IMR-90 (cell line): ENCODE measurements around the gene TRUB2. TPM values are rescaled to one million over a fixed set of nuclear protein-coding genes. Genes with fewer than 3 reads are reported as not detected.
A peak's percentile ranks its signal among the peaks of the same experiment; 100 is the strongest.

Source experiments
- ATAC-seq: fragments of 200-7000 bp; cut with Tn5 transposase; 2 replicates; pipeline ENCODE4 v1.9.1; 2020; ENCODE audit warnings: low read depth, mild to moderate bottlenecking, moderate library complexity
- BruUV-seq: library from RNA; stranded (reverse); fragments of 400-500 nt; replicated peaks from 2 replicates; lab custom pipeline; 2021; lab: Mats Ljungman, UMichigan
- CTCF ChIA-PET: fragments of 300-600 bp; formaldehyde crosslinking; extraction: SDS; loops from one replicate; lab custom pipeline; 2021; ENCODE audit warnings: antibody characterized with exemption; lab: Yijun Ruan, JAX
- POLR2A ChIA-PET: fragments of 300-600 bp; sonication (Branson Sonifier 250); formaldehyde crosslinking; loops from one replicate; lab custom pipeline; 2022; ENCODE audit warnings: antibody characterized with exemption; ENCODE audit not compliant: unreplicated experiment; lab: Charles Lee
- DNase-seq: peaks from one replicate; pipeline ENCODE4 v3.0.0; 2013
- H2AFZ ChIP-seq: replicated peaks from 2 replicates; pipeline ENCODE3; 2013; ENCODE audit warnings: low read length, mild to moderate bottlenecking; ENCODE audit not compliant: poor library complexity
- H2AK5ac ChIP-seq: 2 replicates; pipeline ENCODE4 v1.6.1; 2013; ENCODE audit warnings: low read depth, low read length, inconsistent platforms
- H2AK9ac ChIP-seq: replicated peaks from 2 replicates; pipeline ENCODE3; 2013; ENCODE audit warnings: mild to moderate bottlenecking, low read depth, low read length, moderate library complexity; ENCODE audit not compliant: poor library complexity
- H2BK120ac ChIP-seq: 2 replicates; pipeline ENCODE4 v1.6.1; 2013; ENCODE audit warnings: low read depth, low read length, inconsistent platforms
- H2BK15ac ChIP-seq: 3 replicates; pipeline ENCODE4 v1.6.1; 2013; ENCODE audit warnings: low read depth, low read length, inconsistent platforms
- H2BK20ac ChIP-seq: 2 replicates; pipeline ENCODE4 v1.6.1; 2013; ENCODE audit warnings: low read depth, mild to moderate bottlenecking, inconsistent platforms, low read length, moderate library complexity
- H2BK5ac ChIP-seq: 2 replicates; pipeline ENCODE4 v1.6.1; 2013; ENCODE audit warnings: mild to moderate bottlenecking, low read depth, low read length, inconsistent platforms; ENCODE audit not compliant: poor library complexity, severe bottlenecking
- H3K14ac ChIP-seq: replicated peaks from 2 replicates; pipeline ENCODE4 v1.6.1; 2013; ENCODE audit warnings: low read depth, low read length, inconsistent platforms
- H3K18ac ChIP-seq: 2 replicates; pipeline ENCODE4 v1.6.1; 2013; ENCODE audit warnings: low read depth, low read length, control low read depth
- H3K23ac ChIP-seq: 2 replicates; pipeline ENCODE4 v1.6.1; 2013; ENCODE audit warnings: low read depth, low read length, inconsistent platforms
- H3K27ac ChIP-seq: 2 replicates; pipeline ENCODE4 v1.5.1; 2013; ENCODE audit warnings: mild to moderate bottlenecking, control low read depth, low read length; ENCODE audit not compliant: insufficient read depth
- H3K27me3 ChIP-seq: 2 replicates; pipeline ENCODE4 v1.6.1; 2013; ENCODE audit warnings: low read length; ENCODE audit not compliant: control insufficient read depth, insufficient read depth
- H3K36me3 ChIP-seq: 2 replicates; pipeline ENCODE4 v1.6.1; 2013; ENCODE audit warnings: low read length, mixed read lengths; ENCODE audit not compliant: control insufficient read depth, insufficient read depth
- H3K4ac ChIP-seq: 2 replicates; pipeline ENCODE4 v1.6.1; 2013; ENCODE audit warnings: low read depth, low read length, inconsistent platforms
- H3K4me1 ChIP-seq: 2 replicates; pipeline ENCODE4 v1.6.1; 2013; ENCODE audit warnings: low read length, mixed read lengths; ENCODE audit not compliant: control insufficient read depth, insufficient read depth
- H3K4me2 ChIP-seq: 2 replicates; pipeline ENCODE4 v1.6.1; 2013; ENCODE audit warnings: low read depth, mild to moderate bottlenecking, control low read depth, low read length, moderate library complexity
- H3K4me3 ChIP-seq: 2 replicates; pipeline ENCODE4 v1.5.1; 2013; ENCODE audit warnings: low read depth, mild to moderate bottlenecking, control low read depth, low read length, moderate library complexity; ENCODE audit not compliant: insufficient read depth
- H3K56ac ChIP-seq: 2 replicates; pipeline ENCODE4 v1.6.1; 2013; ENCODE audit warnings: low read length, inconsistent platforms; ENCODE audit not compliant: insufficient read depth; ENCODE audit errors: extremely low read depth
- H3K79me1 ChIP-seq, 2 experiments: 2 replicates each; pipeline ENCODE4 v1.6.1; 2013; ENCODE audit warnings: low read length in 2 of 2, inconsistent platforms in 1 of 2, low read depth in 1 of 2
- H3K9ac ChIP-seq: 2 replicates; pipeline ENCODE4 v1.6.1; 2013; ENCODE audit warnings: low read depth, low read length, control low read depth
- H3K9me1 ChIP-seq: 2 replicates; pipeline ENCODE4 v1.6.1; 2013; ENCODE audit warnings: low read length, inconsistent platforms; ENCODE audit not compliant: insufficient read depth
- H3K9me3 ChIP-seq: 2 replicates; pipeline ENCODE4 v1.6.1; 2013; ENCODE audit warnings: low read length; ENCODE audit not compliant: control insufficient read depth, insufficient read depth
- H4K20me1 ChIP-seq: 2 replicates; pipeline ENCODE4 v1.6.1; 2013; ENCODE audit warnings: low read length, inconsistent platforms; ENCODE audit not compliant: insufficient read depth
- H4K5ac ChIP-seq: 2 replicates; pipeline ENCODE4 v1.6.1; 2013; ENCODE audit warnings: mild to moderate bottlenecking, low read depth, low read length, control low read depth
- H4K8ac ChIP-seq, 2 experiments: 2 replicates each; pipeline ENCODE4 v1.6.1; 2013; ENCODE audit warnings: low read depth in 2 of 2, low read length in 2 of 2, control low read depth in 1 of 2, inconsistent platforms in 1 of 2
- H4K91ac ChIP-seq: 2 replicates; pipeline ENCODE4 v1.6.1; 2013; ENCODE audit warnings: low read depth, low read length, inconsistent platforms; ENCODE audit not compliant: insufficient read depth
- FOS ChIP-seq: fragments of 150-350 bp; IDR thresholded peaks from 2 replicates; pipeline ENCODE4 v1.6.1; 2016; ENCODE audit warnings: low read depth, low read length
- NFE2L2 ChIP-seq: fragments of 150-350 bp; IDR thresholded peaks from 2 replicates; pipeline ENCODE4 v1.6.1; 2016; ENCODE audit warnings: low read depth, mild to moderate bottlenecking, low read length
- WGBS, 2 experiments: methylation state at CpG; one replicate each; pipeline versions ENCODE4 v1.1.5 to v1.1.7; 2013; ENCODE audit warnings: missing lambda C conversion rate in 2 of 2; ENCODE audit not compliant: insufficient read length in 1 of 2; ENCODE audit errors: extremely low coverage in 2 of 2; 5-methylcytosine and 5-hydroxymethylcytosine counted together
- dilution Hi-C: fragments of 300-500 bp; cut with HindIII; formaldehyde crosslinking; loops from one replicate; pipeline ENCODE4 v1.14.3; 2018; ENCODE audit warnings: low sequenced_read_pairs; ENCODE audit not compliant: unreplicated experiment
- in situ Hi-C: fragments of 300-500 bp; cut with MboI; formaldehyde crosslinking; loops from 3 replicates; pipeline ENCODE4 v1.14.3; 2019; ENCODE audit warnings: low sequenced_read_pairs, inconsistent platforms, mixed read lengths
- intact Hi-C: fragments of 100-400 bp; cut with micrococcal nuclease; formaldehyde crosslinking; loops from 2 replicates; pipeline ENCODE4 v1.10.0; 2022
- polyA plus RNA-seq, 3 experiments: library from polyadenylated mRNA; depleted of rRNA; stranded (reverse); fragments of >200 nt; gene quantifications; 2 replicates each; pipeline ENCODE4 v1.2.3, GENCODE V29; 2012; ENCODE audit warnings: low replicate concordance in 1 of 3
- total RNA-seq: library from RNA; depleted of rRNA; stranded (reverse); fragments of >200 nt; gene quantifications from 2 replicates; pipeline ENCODE4 v1.2.3, GENCODE V29; 2012

TRUB2 gene
- total and polyA plus RNA-seq, 2 of the 4 experiments (the other 2 are of a cell fraction), result 18.0 to 21.3 TPM

DNA sequence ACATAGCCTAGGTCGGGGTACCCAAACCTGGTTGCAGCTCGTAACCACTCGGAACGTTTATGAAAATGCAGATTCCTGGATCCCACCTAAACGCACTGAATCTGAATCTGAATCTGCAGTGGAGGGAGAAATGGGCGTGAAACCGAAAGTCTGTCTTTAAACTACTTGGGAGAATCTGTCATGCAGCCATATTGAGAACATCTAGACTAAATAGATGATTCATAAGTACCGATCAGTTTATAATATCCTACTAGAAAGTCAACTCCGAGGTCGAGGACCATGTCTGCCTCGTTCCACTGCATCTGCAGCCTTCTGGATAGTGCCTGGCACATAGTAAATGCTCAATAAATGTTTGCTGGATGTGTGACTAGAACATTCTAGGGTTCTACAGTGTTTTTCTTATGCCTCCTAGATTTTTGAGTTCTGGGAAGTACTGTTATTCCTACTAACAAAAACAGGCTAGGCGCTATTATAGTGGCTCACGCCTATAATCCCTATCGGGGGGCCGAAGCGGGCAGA, 1.0 kb upstream of the TRUB2 start:
- no peak overlapping the region for H2BK20ac ChIP-seq
- peak overlapping the region; percentile 98 for H2AFZ ChIP-seq
- peak overlapping the region; percentile 57 for H2BK5ac ChIP-seq
- peak overlapping the region; percentile 74 for H3K23ac ChIP-seq
- H4K8ac ChIP-seq, result peak overlapping the region; percentile 6 to 70; a peak in 2 of 4 replicates
- dilution Hi-C loops (no loop called here), in situ Hi-C loops (no loop called here), intact Hi-C loops (loop anchor here (2.0 kb wide), 1 partner anchor 28 kb away; no protein-coding TSS in a partner anchor)
- CTCF ChIA-PET, result no interaction called here
- no peaks in the 10 kb centered on the region for H3K27me3 ChIP-seq
- peaks cover 5% of the 10 kb centered on the region for H3K4me1 ChIP-seq
- no peaks in the 10 kb centered on the region for H3K9me3 ChIP-seq
- peak overlapping the region; percentile 95 for H3K4me2 ChIP-seq
- no CpG with 5 or more reads among the region's 16 CpGs for WGBS, 2 experiments
- DNase-seq (peak; percentile 63), ATAC-seq (peak; percentile 27)
- H3K9ac ChIP-seq, result peak overlapping the region; percentile 70
- no peak overlapping the region for H2BK120ac ChIP-seq
- H3K18ac ChIP-seq, result no peak overlapping the region
- POLR2A ChIA-PET, result no interaction called here
- no TSS peak for BruUV-seq
- peak overlapping the region; percentile 64 for H3K56ac ChIP-seq
- H3K36me3 ChIP-seq, result peaks cover 20% of the 10 kb centered on the region
- peaks cover 2% of the 10 kb centered on the region; the same call in 1 of the 2 replicates for H3K9me1 ChIP-seq
- TF ChIP-seq FOS (peak; percentile 46), NFE2L2 (no peak)
- peak overlapping the region; percentile 57 for H3K4me3 ChIP-seq
- 0 out of 2 replicates have a peak overlapping the region, but pooled peaks have one; percentile 6 for H2AK5ac ChIP-seq
- no peak overlapping the region for H2BK15ac ChIP-seq
- H3K4ac ChIP-seq, result peak overlapping the region; percentile 80
- no peak overlapping the region for H4K91ac ChIP-seq
- H2AK9ac ChIP-seq, result peak overlapping the region; percentile 86
- peak overlapping the region; percentile 20 for H3K14ac ChIP-seq
- H3K27ac ChIP-seq, result peak overlapping the region; percentile 99
- H4K5ac ChIP-seq, result peak overlapping the region; percentile 13; the same call in 1 of the 2 replicates
- H3K79me1 ChIP-seq, result peaks cover 38 to 56% of the 10 kb centered on the region in 2 experiments
- H4K20me1 ChIP-seq, result 0 out of 2 replicates have a peak, but pooled peaks cover 4% of the 10 kb centered on the region
